HG03045 (cell line): ENCODE data around the gene RIBC2.
"Not testable (repeated sequence)": the region's sequence is repeated elsewhere in the genome, so short reads cannot be mapped to it uniquely, and the experiment has no call there.

Experiments
- ATAC-seq: cut with Tn5 transposase; IDR thresholded peaks from one replicate; pipeline ENCODE4 v1.9.1; 2021; ENCODE audit warnings: mild to moderate bottlenecking, moderate library complexity; ENCODE audit not compliant: unreplicated experiment

RIBC2 gene

DNA sequence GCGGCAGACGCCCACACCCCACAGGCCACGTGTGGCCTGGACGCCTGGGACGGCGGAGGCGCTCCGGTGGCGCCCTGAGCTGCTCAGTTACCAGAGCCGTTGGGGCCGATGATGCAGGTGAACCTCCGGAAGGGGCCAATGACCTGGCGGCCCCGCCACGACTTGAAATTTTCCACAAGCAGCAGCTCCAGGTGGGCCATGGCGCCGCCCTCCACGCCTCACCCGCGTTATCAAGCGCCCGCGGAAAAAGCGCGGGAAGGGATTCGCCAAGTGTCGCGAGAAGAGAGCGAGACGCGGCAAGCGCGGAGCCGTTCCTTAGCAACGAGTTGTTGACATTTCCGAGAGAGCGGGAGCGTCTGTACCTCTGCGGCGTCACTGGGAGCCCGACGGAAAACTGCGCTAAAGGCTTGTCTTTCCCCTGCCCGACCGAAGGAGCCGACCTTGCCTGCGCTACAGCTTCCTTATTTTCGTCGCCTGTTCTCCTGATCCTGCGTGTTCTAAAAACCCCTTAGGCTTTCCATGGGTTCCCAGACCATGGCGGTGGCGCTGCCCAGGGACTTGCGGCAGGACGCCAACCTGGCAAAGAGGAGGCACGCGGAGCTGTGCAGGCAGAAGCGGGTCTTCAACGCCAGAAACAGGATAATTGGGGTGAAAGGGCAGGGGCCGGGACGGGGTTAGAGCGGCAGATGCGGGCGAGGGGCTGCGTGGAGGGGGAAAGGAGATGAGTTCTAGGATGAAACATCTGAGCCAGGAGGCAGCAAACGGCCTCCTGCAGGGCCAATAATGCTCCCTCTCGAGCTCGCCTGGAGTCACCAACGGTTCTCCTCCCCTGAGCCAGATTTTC, at the start of gene RIBC2, which contains the start of gene SMC1B:
Gene RIBC2, plus strand, starts transcription at position 326 of the 844 bp plus-strand sequence. Its CDS starts 194 bp downstream, at position 520.
Gene SMC1B, minus strand, starts transcription at position 232 of the 844 bp plus-strand sequence. Its CDS starts 32 bp downstream, at position 200.
- no peak for ATAC-seq

GRCh38 chr22:45366713-45367112, 46.8 kb upstream of the RIBC2 start:
- no peak for ATAC-seq

- not testable (repeated sequence) for ATAC-seq
Measured at GRCh38 chr22:45373592-45373991, 39.9 kb upstream of the RIBC2 start.

DNA sequence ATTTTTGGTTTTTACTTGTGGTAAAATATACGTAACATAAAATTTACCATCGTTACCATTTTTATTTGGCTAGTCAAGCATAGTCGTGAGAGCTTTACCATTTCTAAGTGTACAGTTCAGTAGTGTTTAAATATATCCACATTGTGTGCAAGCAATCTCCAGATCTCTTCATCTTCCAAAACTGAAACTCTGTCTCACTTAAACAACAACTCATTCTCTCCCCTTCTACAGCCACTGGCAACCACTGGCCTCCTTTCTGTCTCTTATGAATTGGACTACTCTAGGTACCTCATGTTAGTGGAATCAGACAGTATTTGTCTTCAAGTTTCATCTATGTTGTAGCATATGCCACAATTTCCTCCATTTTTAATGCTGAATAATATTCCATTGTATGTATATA, 37.5 kb upstream of the RIBC2 start:
- no peak for ATAC-seq

DNA sequence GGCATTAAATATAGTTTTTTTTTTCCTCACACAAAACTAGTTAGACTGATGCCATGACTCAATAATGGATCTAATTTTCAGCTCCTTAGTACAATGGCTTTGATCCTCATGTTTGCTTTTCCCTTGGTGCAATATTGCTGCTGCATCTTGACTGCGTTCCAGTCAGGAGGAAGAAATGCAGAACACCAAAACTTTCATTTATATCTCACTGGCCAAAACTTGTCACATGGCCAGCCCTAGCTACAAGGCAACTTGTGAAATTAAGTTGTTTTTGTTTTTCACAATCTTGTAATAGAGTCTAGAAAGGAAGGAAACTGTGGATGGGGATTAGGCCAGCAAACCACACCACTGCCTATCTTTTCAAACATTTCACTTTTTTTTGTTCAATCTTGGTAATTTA, 36.8 kb upstream of the RIBC2 start:
- no peak for ATAC-seq

DNA sequence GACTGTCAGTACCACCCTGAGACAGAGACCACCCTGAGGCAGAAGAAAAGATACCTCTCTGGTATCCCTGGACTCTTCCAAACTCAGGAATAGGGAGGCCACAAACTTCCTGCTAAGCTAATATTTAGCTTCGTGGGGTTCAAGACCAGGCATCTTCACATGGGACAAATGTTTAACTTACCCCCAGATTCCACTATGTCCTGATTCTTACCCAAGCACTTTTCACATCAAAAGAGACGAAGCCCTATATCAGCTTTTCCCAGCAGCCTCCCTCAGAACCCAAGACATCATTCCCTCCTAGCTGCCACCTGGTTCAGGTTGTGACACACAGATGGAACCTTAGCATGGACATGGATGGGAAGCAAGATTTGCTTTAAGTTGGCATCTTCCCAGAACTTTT, 32.1 kb upstream of the RIBC2 start:
- no peak for ATAC-seq

DNA sequence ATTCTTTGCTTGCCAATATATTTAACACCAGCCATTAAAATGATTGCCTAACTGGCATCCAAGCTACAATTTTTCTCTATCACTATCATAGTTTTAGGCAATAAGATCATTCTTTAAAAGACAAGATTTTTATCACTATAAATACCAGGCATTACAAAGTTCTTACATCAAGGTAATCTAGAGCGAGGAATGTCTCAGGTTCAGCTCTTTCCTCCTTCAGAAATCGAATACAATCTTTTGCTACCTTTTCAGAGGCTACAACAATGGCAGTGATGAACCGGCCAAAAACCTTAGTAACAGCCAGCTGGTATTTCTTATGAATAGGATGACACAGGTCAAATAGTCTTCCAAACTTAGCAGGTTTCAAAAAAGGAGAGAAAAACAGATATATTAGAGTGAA, 23.9 kb upstream of the RIBC2 start:
- ATAC-seq = no peak

- no peak for ATAC-seq
Measured at GRCh38 chr22:45397806-45398205, 15.7 kb upstream of the RIBC2 start.

- no peak for ATAC-seq
Measured at GRCh38 chr22:45398214-45398613, 15.3 kb upstream of the RIBC2 start.

DNA sequence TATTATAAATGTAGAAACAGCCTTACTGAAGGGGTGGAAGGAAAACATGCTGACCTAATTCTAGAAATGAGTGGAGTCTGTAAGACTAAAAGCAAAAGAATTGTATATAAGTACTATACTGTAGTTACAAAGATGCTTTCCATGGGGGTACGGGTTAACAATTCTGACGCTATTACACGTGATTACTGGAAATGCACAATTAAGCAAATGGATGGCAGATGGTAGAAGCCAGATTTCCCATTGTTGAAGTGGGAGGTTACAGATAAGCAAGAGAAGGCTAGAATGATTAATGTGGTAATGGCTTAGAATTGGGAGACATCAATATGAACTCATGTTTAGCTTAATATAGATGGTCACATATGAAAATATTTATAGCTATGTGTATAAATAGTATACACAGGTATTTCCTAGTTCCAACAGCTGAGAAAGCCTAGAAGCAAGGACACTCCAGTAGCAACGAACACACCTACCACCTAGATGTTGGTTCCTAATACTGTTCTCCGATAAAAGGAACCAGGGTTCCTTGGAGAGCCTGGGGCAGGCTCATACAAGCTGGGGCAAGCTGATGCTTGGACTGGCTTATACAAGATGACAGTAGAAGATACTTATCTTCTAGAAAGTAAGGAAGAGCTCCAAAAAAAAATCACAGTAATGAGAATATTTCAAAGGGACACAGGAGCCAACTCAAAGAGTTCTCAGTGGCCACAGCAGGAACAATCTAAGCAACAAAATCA, 13.6 kb upstream of the RIBC2 start:
- ATAC-seq = no peak

DNA sequence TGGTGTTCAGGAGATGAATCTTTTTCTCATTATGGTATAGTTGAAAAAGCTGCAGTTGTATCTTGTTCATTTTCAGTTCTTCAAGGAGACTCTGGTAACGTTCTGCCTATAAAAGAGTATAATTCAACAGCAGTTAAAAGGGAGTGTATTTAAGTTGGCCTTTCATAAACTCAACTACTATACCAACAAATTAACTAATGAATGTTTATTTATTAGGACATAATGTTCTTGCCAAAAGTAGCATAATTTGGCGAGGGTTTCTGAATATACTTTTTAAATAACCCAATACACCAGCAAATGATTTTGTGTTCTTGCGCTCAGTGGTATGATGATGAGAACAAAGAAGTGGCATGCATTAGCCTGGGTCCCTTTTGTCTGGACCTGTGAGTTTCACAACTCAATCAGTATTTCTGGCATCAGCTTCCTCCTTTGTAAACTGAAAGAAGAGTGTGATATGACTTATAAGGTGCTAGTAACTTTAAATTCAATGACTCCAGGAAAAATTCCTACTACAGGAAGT, 11.0 kb upstream of the RIBC2 start:
- ATAC-seq = no peak

DNA sequence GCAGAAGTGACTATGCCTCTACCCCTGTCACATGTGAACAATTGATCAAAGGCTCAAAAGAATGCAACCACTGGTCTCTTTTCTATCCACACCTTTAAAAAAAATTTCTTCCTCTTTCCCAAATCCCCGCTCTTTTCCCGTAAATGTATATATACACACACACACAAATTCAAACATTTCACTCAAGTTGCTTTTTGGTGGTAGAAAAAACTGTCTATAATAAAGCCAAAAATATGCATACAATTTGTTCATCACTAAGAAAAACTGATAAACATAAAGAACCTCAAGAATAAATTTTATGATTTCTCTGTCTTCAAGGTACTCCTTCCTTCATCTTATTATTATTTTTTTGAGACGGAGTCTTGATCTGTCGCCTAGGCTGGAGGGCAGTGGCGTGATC, 5.7 kb upstream of the RIBC2 start:
- no peak for ATAC-seq

GRCh38 chr22:45413013-45413367, 503 bp upstream of the RIBC2 start:
- ATAC-seq = no peak

GRCh38 chr22:45418056-45418769, 4.7 kb downstream of the RIBC2 start:
- ATAC-seq = no peak

- no peak for ATAC-seq
Measured at GRCh38 chr22:45418770-45419138, 5.3 kb downstream of the RIBC2 start.

DNA sequence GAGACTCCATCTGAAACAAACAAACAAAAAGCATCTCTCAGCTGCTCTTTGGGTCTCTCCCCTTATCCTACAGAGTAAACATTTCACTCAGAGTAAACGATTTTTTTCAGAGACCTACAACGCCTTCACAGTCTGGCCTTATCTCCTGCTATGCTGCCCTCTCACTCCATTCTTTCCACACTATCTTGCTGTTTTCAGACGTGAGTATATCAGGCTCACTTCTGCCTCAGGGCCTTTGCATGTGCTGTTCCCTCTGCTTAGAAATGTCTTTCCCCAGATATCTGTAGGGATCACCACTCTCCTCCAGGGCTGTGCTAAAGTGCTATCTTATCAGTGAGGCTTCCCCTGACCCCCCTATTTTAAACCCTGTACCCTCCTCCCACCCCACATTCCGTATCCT, 6.5 kb downstream of the RIBC2 start:
- ATAC-seq = no peak

DNA sequence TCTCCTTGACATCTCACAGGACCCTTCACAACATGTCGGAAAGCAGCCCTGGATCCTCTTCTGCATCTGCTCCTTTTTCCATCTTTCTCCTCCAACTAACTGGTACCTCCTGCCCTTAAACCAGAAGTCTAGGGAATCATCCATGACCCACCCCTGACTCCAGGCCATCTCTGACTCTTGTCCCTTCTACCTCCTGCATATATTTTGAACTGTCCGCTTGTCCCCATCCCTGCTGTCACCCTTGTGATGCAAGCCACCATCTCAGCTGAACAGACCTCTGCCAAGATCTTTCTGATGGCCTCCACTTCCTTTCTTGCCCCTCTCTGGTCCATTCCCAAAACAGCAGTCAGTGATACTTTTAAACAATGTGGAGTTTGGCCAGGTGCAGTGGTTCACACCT, 7.0 kb downstream of the RIBC2 start:
- no peak for ATAC-seq

DNA sequence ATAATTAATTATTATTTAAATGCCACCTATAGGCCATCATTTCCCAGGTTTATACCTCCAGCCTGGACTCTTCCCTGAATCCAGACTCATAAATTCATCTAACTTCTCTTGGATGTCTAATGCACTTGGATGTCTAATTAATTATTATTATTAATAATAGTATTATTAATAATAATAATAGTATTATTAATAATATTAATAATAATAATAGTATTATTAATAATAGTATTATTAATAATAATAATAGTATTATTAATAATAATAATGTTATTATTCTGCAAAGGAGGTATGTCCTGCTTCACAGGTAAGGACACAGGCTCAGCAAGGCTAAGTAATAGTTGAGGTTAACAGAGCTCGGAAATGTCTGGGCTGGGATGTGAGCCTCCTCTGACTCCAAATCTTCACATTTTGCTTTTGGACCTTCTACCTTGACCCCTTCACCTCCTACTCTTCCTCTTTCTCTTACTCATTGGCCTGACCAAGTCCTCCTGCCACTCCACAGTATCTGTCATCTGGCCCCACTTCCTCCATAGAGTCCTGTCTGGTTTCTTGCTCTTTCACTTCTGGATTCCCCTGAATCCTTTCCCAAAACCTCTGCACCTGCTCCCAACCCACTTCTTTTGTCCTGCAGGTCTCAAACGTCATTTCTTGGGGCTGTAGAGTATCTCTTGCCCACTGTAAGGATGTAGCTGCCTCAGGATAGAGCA, 8.0 kb downstream of the RIBC2 start:
- ATAC-seq = no peak

DNA sequence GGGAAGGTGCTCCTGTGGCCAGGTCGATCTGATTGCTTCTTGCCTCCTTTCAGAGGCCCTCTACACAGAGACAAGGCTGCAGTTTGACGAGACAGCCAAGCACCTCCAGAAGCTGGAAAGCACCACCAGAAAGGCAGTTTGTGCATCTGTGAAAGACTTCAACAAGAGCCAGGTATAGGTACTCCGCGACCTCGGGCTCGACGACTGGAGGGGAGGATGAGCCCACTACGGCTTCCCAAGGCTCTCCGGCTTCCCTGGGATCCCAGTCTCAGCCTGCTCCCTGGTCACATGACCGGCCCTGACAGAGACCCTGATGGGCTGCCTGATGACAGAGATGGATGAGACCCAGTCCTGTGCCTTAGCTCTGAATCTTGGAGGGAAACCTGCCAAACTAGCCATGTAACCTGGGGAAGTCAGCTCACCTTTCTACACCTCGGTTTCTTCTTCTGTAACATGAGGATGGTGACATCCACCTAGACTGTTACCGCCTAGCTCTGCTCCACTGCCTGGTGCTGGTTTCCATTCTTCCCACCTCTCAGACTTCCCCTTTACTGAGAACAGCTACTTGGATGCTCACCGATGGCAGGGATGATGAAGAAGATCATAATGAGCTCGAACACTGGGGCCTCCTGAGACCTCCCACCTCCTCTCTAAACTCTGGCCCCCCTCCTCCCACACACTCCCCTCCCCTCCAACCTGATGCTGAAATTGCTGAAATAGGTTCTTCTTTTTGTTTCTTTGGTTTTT, 8.9 kb downstream of the RIBC2 start:
- no peak for ATAC-seq

- no peak for ATAC-seq
Measured at GRCh38 chr22:45423524-45423923, 10.0 kb downstream of the RIBC2 start.
